ENCODE results near the gene NPDC1.

NPDC1 gene

DNA sequence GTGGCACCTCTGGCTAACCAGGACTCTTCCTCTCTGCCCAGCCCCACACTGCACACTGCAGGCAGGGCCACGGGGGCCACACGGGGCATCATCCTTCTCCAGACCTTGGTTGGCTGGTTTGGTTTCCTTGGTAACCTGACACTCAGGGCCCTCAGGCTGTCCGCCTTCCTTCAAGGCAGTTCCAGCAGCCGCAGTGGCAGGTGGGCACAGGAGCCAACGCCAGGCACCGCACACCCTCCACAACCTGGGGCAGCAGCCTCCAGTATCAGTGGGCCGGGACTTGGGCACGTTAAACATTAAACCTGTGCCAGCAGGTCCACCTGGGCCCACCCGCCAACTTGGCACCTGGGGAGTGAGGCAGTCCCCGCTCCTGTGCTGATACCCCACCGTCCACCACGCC lies 1.9 kb downstream of the NPDC1 start:
- H3K27me3 ChIP-seq (ENCODE audit: insufficient read depth, low read length) = peaks cover 20% of the 10 kb centered on the region
- H3K79me2 ChIP-seq (ENCODE audit: insufficient read depth, low read length) = no peaks in the 10 kb centered on the region
- no peak for TF ChIP-seq EZH2 (IDR thresholded peaks at IDR 0.05; ENCODE audit: borderline replicate concordance, low read length)
- no peak for TF ChIP-seq CTCF (IDR thresholded peaks at IDR 0.05; ENCODE audit: low read length)
- no peak overlapping the region for H3K27ac ChIP-seq (ENCODE audit: low read depth, low read length, poor library complexity, severe bottlenecking)
- no peaks in the 10 kb centered on the region for H3K9me2 ChIP-seq (ENCODE audit: low read depth, low read length)
- no peaks in the 10 kb centered on the region for H3F3A ChIP-seq (ENCODE audit: insufficient read depth, low read length)
- H3K36me3 ChIP-seq (ENCODE audit: insufficient read depth, low read length) = no peaks in the 10 kb centered on the region
- H3K9ac ChIP-seq (ENCODE audit: low read length) = no peak overlapping the region
- no peaks in the 10 kb centered on the region for H3K9me3 ChIP-seq (ENCODE audit: low read length)
- no peaks in the 10 kb centered on the region for H4K20me1 ChIP-seq (ENCODE audit: insufficient read depth, low read length)
- no peak overlapping the region for H3K4me3 ChIP-seq (ENCODE audit: low read depth, low read length, poor library complexity, severe bottlenecking)
- H3K4me2 ChIP-seq (ENCODE audit: low read length) = no peak overlapping the region
- peaks cover 7% of the 10 kb centered on the region for H3K4me1 ChIP-seq (ENCODE audit: insufficient read depth, low read length, severe bottlenecking)
- no peak overlapping the region for H2AFZ ChIP-seq (ENCODE audit: low read length)

DNA sequence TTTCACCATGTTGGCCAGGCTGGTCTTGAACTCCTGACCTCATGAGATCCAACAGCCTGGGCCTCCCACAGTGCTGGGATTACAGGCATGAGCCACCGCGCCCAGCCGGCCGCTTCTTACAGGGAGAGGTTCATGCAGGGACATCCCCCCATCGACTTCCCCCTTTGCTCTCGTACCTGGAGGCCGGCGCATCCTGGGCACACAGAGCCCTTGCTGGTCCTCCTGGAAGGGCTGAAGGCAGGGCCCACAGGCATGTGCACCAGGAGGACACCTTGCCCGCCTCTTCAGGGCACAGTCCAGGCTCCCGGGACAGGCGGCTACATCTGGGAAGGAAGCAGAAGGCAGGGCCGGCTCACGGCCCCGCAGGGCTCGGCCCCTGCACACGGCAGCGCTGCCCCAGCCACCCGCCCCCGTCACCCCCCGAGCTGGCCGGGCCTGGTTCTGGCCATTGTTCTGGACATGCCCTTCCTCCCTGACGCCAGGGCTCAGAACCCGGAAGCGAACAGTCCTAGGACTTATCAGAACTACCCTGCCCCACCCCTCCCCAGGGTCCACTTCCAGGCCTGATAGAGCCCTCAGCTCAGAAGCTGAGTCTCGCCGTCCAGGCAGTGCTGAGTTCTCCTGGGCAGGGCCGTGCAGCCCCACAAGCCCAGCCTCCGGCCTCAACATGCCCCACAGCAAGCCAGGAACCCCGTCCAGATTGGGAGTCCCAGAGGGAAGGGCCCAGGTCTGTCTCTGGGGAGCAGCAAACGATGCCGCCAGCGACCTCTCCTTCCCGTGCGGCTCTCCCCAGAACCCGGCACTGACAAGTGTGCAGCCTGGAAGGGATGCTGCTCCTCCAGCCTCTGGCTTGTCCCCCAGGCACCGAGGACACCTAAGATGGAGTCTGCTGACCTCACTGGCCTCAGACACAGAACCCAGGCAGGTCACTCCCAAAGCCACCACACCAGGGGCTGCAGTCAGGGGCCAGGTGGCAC lies 2.9 kb downstream of the NPDC1 start:
- no peaks in the 10 kb centered on the region for H4K20me1 ChIP-seq (ENCODE audit: insufficient read depth, low read length)
- H3K27me3 ChIP-seq (ENCODE audit: insufficient read depth, low read length) = peaks cover 20% of the 10 kb centered on the region
- TF ChIP-seq EZH2 (IDR thresholded peaks at IDR 0.05; ENCODE audit: borderline replicate concordance, low read length) (no peak), CTCF (IDR thresholded peaks at IDR 0.05; ENCODE audit: low read length) (no peak)
- no peaks in the 10 kb centered on the region for H3K36me3 ChIP-seq (ENCODE audit: insufficient read depth, low read length)
- H3F3A ChIP-seq (ENCODE audit: insufficient read depth, low read length) = no peaks in the 10 kb centered on the region
- H3K9me2 ChIP-seq (ENCODE audit: low read depth, low read length) = no peaks in the 10 kb centered on the region
- H3K9ac ChIP-seq (ENCODE audit: low read length) = no peak overlapping the region
- H3K4me2 ChIP-seq (ENCODE audit: low read length) = no peak overlapping the region
- no peaks in the 10 kb centered on the region for H3K9me3 ChIP-seq (ENCODE audit: low read length)
- no peaks in the 10 kb centered on the region for H3K79me2 ChIP-seq (ENCODE audit: insufficient read depth, low read length)
- H3K4me3 ChIP-seq (ENCODE audit: low read depth, low read length, poor library complexity, severe bottlenecking) = no peak overlapping the region
- H2AFZ ChIP-seq (ENCODE audit: low read length) = no peak overlapping the region
- H3K4me1 ChIP-seq (ENCODE audit: insufficient read depth, low read length, severe bottlenecking) = peaks cover 7% of the 10 kb centered on the region
- H3K27ac ChIP-seq (ENCODE audit: low read depth, low read length, poor library complexity, severe bottlenecking) = no peak overlapping the region

DNA sequence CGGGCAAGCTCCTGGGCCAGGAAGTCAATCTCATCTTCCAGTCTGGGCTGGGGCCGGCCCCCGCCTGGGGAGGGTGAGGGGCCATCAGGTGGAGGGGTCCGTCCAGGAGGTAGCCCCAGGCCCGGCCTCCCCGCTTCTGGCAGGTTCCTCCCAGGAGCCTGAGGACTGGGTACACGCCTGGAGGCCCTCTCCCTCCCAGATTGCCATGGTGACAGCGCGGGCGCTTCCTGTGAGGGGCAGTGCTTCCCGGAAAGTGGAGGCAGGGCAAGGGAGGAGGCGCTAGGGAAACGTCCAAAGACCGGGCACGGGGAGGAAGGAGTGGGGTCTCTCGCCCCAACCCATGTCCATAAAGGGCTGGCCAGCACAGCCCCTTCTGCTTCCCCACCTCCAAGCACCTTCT lies 4.9 kb downstream of the NPDC1 start:
- no peaks in the 10 kb centered on the region for H3K36me3 ChIP-seq (ENCODE audit: insufficient read depth, low read length)
- H3K9me3 ChIP-seq (ENCODE audit: low read length) = no peaks in the 10 kb centered on the region
- no peak overlapping the region for H3K9ac ChIP-seq (ENCODE audit: low read length)
- no peaks in the 10 kb centered on the region for H4K20me1 ChIP-seq (ENCODE audit: insufficient read depth, low read length)
- no peaks in the 10 kb centered on the region for H3F3A ChIP-seq (ENCODE audit: insufficient read depth, low read length)
- H3K4me2 ChIP-seq (ENCODE audit: low read length) = no peak overlapping the region
- no peaks in the 10 kb centered on the region for H3K9me2 ChIP-seq (ENCODE audit: low read depth, low read length)
- TF ChIP-seq EZH2 (IDR thresholded peaks at IDR 0.05; ENCODE audit: borderline replicate concordance, low read length) = no peak
- no peak for TF ChIP-seq CTCF (IDR thresholded peaks at IDR 0.05; ENCODE audit: low read length)
- peaks cover 3% of the 10 kb centered on the region for H3K4me1 ChIP-seq (ENCODE audit: insufficient read depth, low read length, severe bottlenecking)
- no peak overlapping the region for H3K4me3 ChIP-seq (ENCODE audit: low read depth, low read length, poor library complexity, severe bottlenecking)
- H2AFZ ChIP-seq (ENCODE audit: low read length) = no peak overlapping the region
- no peak overlapping the region for H3K27ac ChIP-seq (ENCODE audit: low read depth, low read length, poor library complexity, severe bottlenecking)
- H3K79me2 ChIP-seq (ENCODE audit: insufficient read depth, low read length) = no peaks in the 10 kb centered on the region
- H3K27me3 ChIP-seq (ENCODE audit: insufficient read depth, low read length) = peaks cover 23% of the 10 kb centered on the region

All from OCI-LY1 (cell line).